Heart left ventricle (tissue), 13 donors: Measurements from ENCODE around the gene C17orf58.

Experiments
- CTCF ChIP-seq, 12 donors: fragments of 200-600 bp; sonication (generic) in 4 of 12; IDR thresholded peaks; one replicate each; pipeline versions ENCODE4 v1.5.0 to v1.8.0; 2018 to 2022; ENCODE audit warnings: antibody characterized with exemption in 12 of 12, mild to moderate bottlenecking in 5 of 12
- POLR2A ChIP-seq, 2 donors: fragments of 450-650 bp; IDR thresholded peaks; one replicate each; pipeline ENCODE4 v1.6.1; 2017; ENCODE audit warnings: antibody characterized with exemption in 2 of 2, mild to moderate bottlenecking in 2 of 2, moderate library complexity in 2 of 2
- donor health status: ischemic (EF 13 %, LVEDD 7.1; RV severe dilation, severe dysfunction).
- donor health status: DM: no; HTN: yes; CAD: no.
- donor health status: DM: no; HTN: no; CAD: no.
- donor health status: ischemic (EF 25% LVEDD 6.9; RV normal size, moderate dysfunction).
- donor health status: ischemic (EF 25% LVEDD 5.7; RV mildly dilated, moderate dysfunction).
- donor health status: ischemic (EF 35%, LVEDD 5.7; RV mildly dilated, moderate dysfunction).
- donor health status: nonischemic (EF 11% LVEDD 7.7; RV severe dilation, severe dysfunction).
- donor health status: DM: yes; HTN: yes; CAD: no.
- donor health status: PGD.
- donor health status: ischemic (EF 29% LVEDD 5.4; RV normal size, mild dysfunction).
- donor health status: nonischemic (EF 23%, LVEDD 6.1; RV moderate dilation, normal function).

GRCh38 chr17:67992548-67993152, 3.6 kb downstream of the C17orf58 start:
- TF ChIP-seq CTCF (IDR thresholded peaks at IDR 0.05) (no peak), POLR2A (IDR thresholded peaks at IDR 0.05) (no peak)
